Left lung (tissue), 10 donors: Measurements from ENCODE around the gene TCF12. TPM values are rescaled to one million over a fixed set of nuclear protein-coding genes. Genes with fewer than 3 reads are reported as not detected.

ENCODE experiments used
- ATAC-seq: fragments of 200-7000 bp; cut with Tn5 transposase; one replicate; pipeline ENCODE4 v1.9.1; 2020; ENCODE audit warnings: moderate library complexity
- DNase-seq, 4 donors: peaks; one replicate each; pipeline ENCODE4 v3.0.0-alpha.2; 2013 to 2020
- H3K27ac ChIP-seq, 2 donors: fragments of 200-600 bp; sonication (generic) in 1 of 2; one replicate each; pipeline versions ENCODE4 v1.5.0 to v1.8.0; 2020 to 2021
- H3K27me3 ChIP-seq, 2 donors: fragments of 200-600 bp; sonication (generic) in 1 of 2; one replicate each; pipeline versions ENCODE4 v1.5.0 to v1.8.0; 2020 to 2021
- H3K36me3 ChIP-seq, 2 donors: fragments of 200-600 bp; sonication (generic) in 1 of 2; one replicate each; pipeline versions ENCODE4 v1.5.0 to v1.8.0; 2020 to 2021
- H3K4me1 ChIP-seq, 2 donors: fragments of 200-600 bp; one replicate each; pipeline ENCODE4 v1.8.0; 2021
- H3K4me3 ChIP-seq, 2 donors: fragments of 200-600 bp; sonication (generic) in 1 of 2; one replicate each; pipeline versions ENCODE4 v1.5.0 to v1.8.0; 2020 to 2021; ENCODE audit warnings: mild to moderate bottlenecking in 1 of 2
- H3K9me3 ChIP-seq, 2 donors: fragments of 200-600 bp; sonication (generic) in 1 of 2; one replicate each; pipeline versions ENCODE4 v1.5.0 to v1.8.0; 2020 to 2021
- CTCF ChIP-seq, 2 donors: fragments of 200-600 bp; sonication (generic) in 1 of 2; IDR thresholded peaks; one replicate each; pipeline versions ENCODE4 v1.5.0 to v1.8.0; 2021; ENCODE audit warnings: antibody characterized with exemption in 2 of 2
- intact Hi-C, 2 donors: fragments of 100-400 bp; cut with DNase I; formaldehyde crosslinking; loops; one replicate each; pipeline versions ENCODE4 v1.11.2 to v1.14.2; 2022
- polyA plus RNA-seq, 6 donors: library from polyadenylated mRNA; unstranded; fragments of 120-200 nt; gene quantifications; one replicate each; pipeline ENCODE4 v1.2.1, GENCODE V29; 2013; ENCODE audit not compliant: insufficient read length in 6 of 6
- total RNA-seq, 2 donors: library from RNA; stranded (reverse); fragmentation: NEBNext Ultra II Directional; extraction: Animal tissue kit (Norgen Biotek cat#: 25700); gene quantifications; one replicate each; pipeline ENCODE4 v1.2.1, GENCODE V29; 2021
- donor health status: DM: no; HTN: yes; CAD: no.
- donor health status: DM: no; HTN: no; CAD: no.

TCF12 gene
- total and polyA plus RNA-seq, 8 donors = 106 to 148 (median 130) TPM

DNA sequence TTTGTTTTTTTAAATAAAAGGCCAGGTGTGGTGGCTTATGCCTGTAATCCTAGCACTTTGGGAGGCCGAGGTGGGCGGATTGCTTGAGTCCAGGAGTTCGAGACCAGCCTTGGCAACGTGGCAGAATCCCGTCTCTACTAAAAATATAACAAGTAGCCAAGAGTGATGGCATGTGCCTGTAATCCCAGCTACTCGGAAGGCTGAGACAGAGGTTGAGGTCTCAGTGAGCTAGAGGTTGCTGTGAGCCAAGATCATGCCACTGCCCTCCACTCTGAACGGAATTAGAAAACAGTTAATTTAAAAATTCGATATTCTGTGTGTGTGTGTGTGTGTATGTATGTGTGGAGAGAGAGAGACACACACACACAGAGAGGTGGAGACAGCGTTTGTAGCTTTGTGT, 58.8 kb downstream of the TCF12 start:
- DNase-seq (no peak), ATAC-seq (no peak)
- no peaks in the 10 kb centered on the region for H3K27me3 ChIP-seq
- no peaks in the 10 kb centered on the region for H3K9me3 ChIP-seq
- intact Hi-C loops = no loop called here
- H3K36me3 ChIP-seq = no peaks in the 10 kb centered on the region
- TF ChIP-seq CTCF (IDR thresholded peaks at IDR 0.05) = no peak
- H3K4me3 ChIP-seq = no peak overlapping the region
- H3K27ac ChIP-seq = no peak overlapping the region
- H3K4me1 ChIP-seq = peaks cover 0 to 13% of the 10 kb centered on the region in 2 donors

DNA sequence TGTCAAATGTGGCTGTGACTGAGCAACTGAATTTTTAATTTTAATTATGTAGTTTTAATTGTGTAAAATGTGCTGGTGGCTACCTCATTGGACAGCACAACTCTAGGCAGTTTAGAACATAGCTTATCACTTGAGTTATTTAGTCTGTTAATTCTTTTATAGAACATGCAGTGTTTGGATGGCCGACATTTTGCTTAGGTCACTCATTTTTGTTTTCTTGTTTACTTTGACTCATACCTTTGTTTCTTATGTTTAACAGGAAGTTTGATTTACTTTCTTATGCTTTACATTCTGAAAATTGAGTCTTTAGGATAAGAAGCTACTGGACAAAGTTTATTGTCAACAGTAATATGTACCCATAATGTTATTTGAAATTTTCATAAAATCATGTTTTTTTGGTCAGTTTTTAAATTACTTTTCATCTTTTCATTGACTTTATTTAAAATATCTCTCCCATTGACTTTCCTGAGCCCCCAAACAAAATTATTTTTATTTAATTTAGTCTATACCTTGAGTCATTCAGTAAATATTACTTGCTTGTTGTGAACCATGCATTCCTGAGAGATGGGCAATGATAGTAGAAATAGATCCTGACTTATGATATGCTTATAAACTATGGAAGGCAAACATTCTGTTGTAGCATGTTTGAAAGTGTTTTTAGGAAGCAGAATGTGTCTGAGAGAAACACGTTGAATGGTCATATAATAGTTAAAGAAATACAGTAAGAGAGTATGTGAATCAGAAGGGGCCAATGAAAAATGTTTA, 60.6 kb downstream of the TCF12 start:
- H3K4me3 ChIP-seq = no peak overlapping the region
- DNase-seq = no peak
- no peak overlapping the region for H3K27ac ChIP-seq
- ATAC-seq = no peak
- H3K36me3 ChIP-seq = no peaks in the 10 kb centered on the region
- intact Hi-C loops = no loop called here
- no peak for TF ChIP-seq CTCF (IDR thresholded peaks at IDR 0.05)
- H3K27me3 ChIP-seq = no peaks in the 10 kb centered on the region
- peaks cover 0 to 26% of the 10 kb centered on the region in 2 donors for H3K4me1 ChIP-seq
- no peaks in the 10 kb centered on the region for H3K9me3 ChIP-seq

GRCh38 chr15:56980473-56980872, 62.0 kb downstream of the TCF12 start:
- no peaks in the 10 kb centered on the region for H3K36me3 ChIP-seq
- no peak overlapping the region for H3K27ac ChIP-seq
- H3K9me3 ChIP-seq = no peaks in the 10 kb centered on the region
- intact Hi-C loops = no loop called here
- DNase-seq (no peak), ATAC-seq (no peak)
- no peak for TF ChIP-seq CTCF (IDR thresholded peaks at IDR 0.05)
- peaks cover 5 to 40% of the 10 kb centered on the region in 2 donors for H3K4me1 ChIP-seq
- no peaks in the 10 kb centered on the region for H3K27me3 ChIP-seq
- no peak overlapping the region for H3K4me3 ChIP-seq

- ATAC-seq = no peak
- no peak for DNase-seq
- intact Hi-C loops = no loop called here
- H3K4me3 ChIP-seq = no peak overlapping the region
- H3K27ac ChIP-seq = no peak overlapping the region
- no peaks in the 10 kb centered on the region for H3K27me3 ChIP-seq
- H3K36me3 ChIP-seq = no peaks in the 10 kb centered on the region
- H3K4me1 ChIP-seq = peaks cover 5 to 46% of the 10 kb centered on the region in 2 donors
- TF ChIP-seq CTCF (IDR thresholded peaks at IDR 0.05) = no peak
- H3K9me3 ChIP-seq = no peaks in the 10 kb centered on the region
These were observed 62.7 kb downstream of the TCF12 start for GRCh38 chr15:56981160-56981559.

GRCh38 chr15:56982987-56983386, 64.5 kb downstream of the TCF12 start:
- no peak overlapping the region for H3K27ac ChIP-seq

More at GRCh38 chr15:56982987-56983386, 64.5 kb downstream of the TCF12 start:
- no peak for ATAC-seq
- H3K27me3 ChIP-seq = no peaks in the 10 kb centered on the region
- H3K4me3 ChIP-seq = no peak overlapping the region
- H3K36me3 ChIP-seq = no peaks in the 10 kb centered on the region
- peaks cover 5 to 64% of the 10 kb centered on the region in 2 donors for H3K4me1 ChIP-seq
- no peaks in the 10 kb centered on the region for H3K9me3 ChIP-seq
- no peak for DNase-seq
- intact Hi-C loops = no loop called here
- TF ChIP-seq CTCF (IDR thresholded peaks at IDR 0.05) = no peak
